HepG2 (cell line): ENCODE measurements around the gene GRAMD1B. TPM values are rescaled to one million over a fixed set of nuclear protein-coding genes. Genes with fewer than 3 reads are reported as not detected.

Source experiments
- ATAC-seq: fragments of 200-7000 bp; cut with Tn5 transposase; 3 replicates; pipeline ENCODE4 v1.9.1; 2020; ENCODE audit warnings: mild to moderate bottlenecking, moderate library complexity
- BruUV-seq: library from RNA; stranded (reverse); fragments of 400-500 nt; replicated peaks from 2 replicates; lab custom pipeline; 2021; lab: Mats Ljungman, UMichigan
- CTCF ChIA-PET: fragments of 300-600 bp; formaldehyde crosslinking; extraction: SDS; loops from one replicate; lab custom pipeline; 2021; ENCODE audit warnings: low total read pairs, inconsistent platforms, low intra/inter-chr PET ratio; lab: Yijun Ruan, JAX
- POLR2A ChIA-PET: fragments of 350-600 bp; sonication (Branson Sonifier 250); formaldehyde crosslinking; loops from one replicate; lab custom pipeline; 2020; ENCODE audit warnings: antibody characterized with exemption, inconsistent platforms; lab: Yijun Ruan, JAX
- DNase-seq: peaks from one replicate; pipeline ENCODE4 v3.0.0-alpha.2; 2015; ENCODE audit warnings: low spot score
- FAIRE-seq: peaks from 3 replicates; lab custom pipeline; 2011; peaks lifted over from hg19 to GRCh38; lab: Jason Lieb, UNC
- H2AFZ ChIP-seq: one replicate; pipeline ENCODE4 v1.6.1; 2011; ENCODE audit warnings: low read length, inconsistent platforms
- H3K27ac ChIP-seq: fragments of 300-600 bp; 3 replicates; pipeline ENCODE4 v1.8.0; 2011; ENCODE audit warnings: mixed run types, mild to moderate bottlenecking, mixed read lengths, low read length, inconsistent platforms; ENCODE audit not compliant: insufficient read depth; ENCODE audit errors: extremely low read length
- H3K27me3 ChIP-seq, 2 experiments: fragments of 200-600 bp in 1 of 2; 2 replicates in 1 of 2; 3 replicates in 1 of 2; pipeline versions ENCODE4 v1.6.0 to v1.8.0; 2011; ENCODE audit warnings: low read length in 2 of 2, mild to moderate bottlenecking in 2 of 2, moderate library complexity in 2 of 2, inconsistent platforms in 1 of 2; ENCODE audit not compliant: insufficient read depth in 2 of 2, control insufficient read depth in 1 of 2
- H3K36me3 ChIP-seq, 2 experiments: fragments of 200-600 bp in 1 of 2; replicated peaks in 1 of 2; 2 replicates in 1 of 2; 3 replicates in 1 of 2; pipeline versions ENCODE4 v1.5.1 to v1.8.0; 2011; ENCODE audit warnings: low read length in 2 of 2, inconsistent platforms in 1 of 2; ENCODE audit not compliant: insufficient read depth in 2 of 2, control insufficient read depth in 1 of 2
- H3K4me1 ChIP-seq: 2 replicates; pipeline ENCODE4 v1.5.1; 2012; ENCODE audit warnings: low read length, inconsistent platforms; ENCODE audit not compliant: insufficient read depth
- H3K4me2 ChIP-seq: 2 replicates; pipeline ENCODE4 v1.6.0; 2011; ENCODE audit warnings: low read depth, low read length, inconsistent platforms
- H3K4me3 ChIP-seq, 3 experiments: fragments of 200-600 bp in 1 of 3; sonication (generic), shearing (Covaris generic) in 1 of 3; replicated peaks in 1 of 3; 2 replicates each; pipeline ENCODE4 v1.5.1; 2011 to 2016; ENCODE audit warnings: low read length in 3 of 3, inconsistent platforms in 2 of 3, low read depth in 2 of 3, mild to moderate bottlenecking in 2 of 3, control low read depth in 1 of 3, mixed read lengths in 1 of 3; ENCODE audit not compliant: insufficient read depth in 1 of 3
- H3K79me2 ChIP-seq: one replicate; pipeline ENCODE4 v1.6.1; 2011; ENCODE audit warnings: low read length, inconsistent platforms; ENCODE audit not compliant: insufficient read depth
- H3K9ac ChIP-seq: 2 replicates; pipeline ENCODE4 v1.6.0; 2011; ENCODE audit warnings: mild to moderate bottlenecking, low read depth, low read length, inconsistent platforms; ENCODE audit not compliant: insufficient read depth
- H3K9me3 ChIP-seq: 2 replicates; pipeline ENCODE4 v1.5.1; 2012; ENCODE audit warnings: mild to moderate bottlenecking, low read length
- H4K20me1 ChIP-seq: 2 replicates; pipeline ENCODE4 v1.6.0; 2011; ENCODE audit warnings: inconsistent platforms, mild to moderate bottlenecking, low read length, moderate library complexity; ENCODE audit not compliant: insufficient read depth
- BRCA1 ChIP-seq: sonication (generic); formaldehyde crosslinking; IDR thresholded peaks from 2 replicates; pipeline ENCODE4 v1.4.0; 2020; ENCODE audit warnings: missing genetic modification reagents
- CBFB ChIP-seq: sonication (generic); formaldehyde crosslinking; IDR thresholded peaks from 2 replicates; pipeline ENCODE4 v1.4.0; 2020; ENCODE audit warnings: missing genetic modification reagents
- HMGXB4 ChIP-seq, 2 experiments: sonication (generic) in 1 of 2; formaldehyde crosslinking in 1 of 2; IDR thresholded peaks; 2 replicates each; pipeline versions ENCODE4 v1.4.0 to v1.6.1; 2018 to 2020; ENCODE audit warnings: missing genetic modification reagents in 2 of 2, borderline replicate concordance in 1 of 2, low read depth in 1 of 2, mild to moderate bottlenecking in 1 of 2, missing biosample characterization in 1 of 2
- HOXA9 ChIP-seq: sonication (generic); formaldehyde crosslinking; IDR thresholded peaks from 2 replicates; pipeline ENCODE4 v1.8.1; 2022; ENCODE audit warnings: missing genetic modification reagents, mild to moderate bottlenecking, moderate library complexity, borderline replicate concordance
- KLF16 ChIP-seq, 2 experiments: sonication (generic) in 1 of 2; formaldehyde crosslinking in 1 of 2; IDR thresholded peaks; 2 replicates each; pipeline versions ENCODE4 v1.6.1 to v1.8.0; 2016 to 2023; ENCODE audit warnings: missing genetic modification reagents in 2 of 2, missing compliant biosample characterization in 1 of 2
- KLF9 ChIP-seq: IDR thresholded peaks from 2 replicates; pipeline ENCODE4 v1.6.1; 2016; ENCODE audit warnings: low read depth
- REXO4 ChIP-seq: sonication (generic); formaldehyde crosslinking; IDR thresholded peaks from 2 replicates; pipeline ENCODE4 v1.8.0; 2022; ENCODE audit warnings: missing genetic modification reagents, mild to moderate bottlenecking, borderline replicate concordance
- XRCC5 ChIP-seq: fragments of 200-400 bp; formaldehyde crosslinking; optimal IDR thresholded peaks from 2 replicates; pipeline ENCODE3; 2017; ENCODE audit warnings: mild to moderate bottlenecking, low read length
- ZNF253 ChIP-seq: sonication (generic); formaldehyde crosslinking; IDR thresholded peaks from 2 replicates; pipeline ENCODE4 v1.8.0; 2022; ENCODE audit warnings: mild to moderate bottlenecking, missing genetic modification reagents, borderline replicate concordance
- ZNF275 ChIP-seq: sonication (generic); formaldehyde crosslinking; IDR thresholded peaks from 2 replicates; pipeline ENCODE4 v1.8.0; 2022; ENCODE audit warnings: missing genetic modification reagents, mild to moderate bottlenecking, inconsistent platforms, borderline replicate concordance
- ZNF30 ChIP-seq: sonication (generic); formaldehyde crosslinking; IDR thresholded peaks from 2 replicates; pipeline ENCODE4 v1.5.0; 2020; ENCODE audit warnings: mild to moderate bottlenecking, missing genetic modification reagents
- ZNF605 ChIP-seq: sonication (generic); formaldehyde crosslinking; IDR thresholded peaks from 2 replicates; pipeline ENCODE4 v1.8.0; 2022; ENCODE audit warnings: mild to moderate bottlenecking, missing genetic modification reagents
- ZNF839 ChIP-seq: sonication (generic); formaldehyde crosslinking; IDR thresholded peaks from 2 replicates; pipeline ENCODE4 v1.4.0; 2020; ENCODE audit warnings: missing genetic modification reagents, mild to moderate bottlenecking, borderline replicate concordance
- WGBS: methylation state at CpG from one replicate; pipeline ENCODE4 v1.1.6; 2017; ENCODE audit warnings: low lambda C conversion rate; 5-methylcytosine and 5-hydroxymethylcytosine counted together
- in situ Hi-C: cut with HindIII; loops from 2 replicates; pipeline ENCODE4 v1.10.0; 2017; ENCODE audit warnings: low pct_unique_long_range_greater_than_20kb; ENCODE audit not compliant: extremely low pct_ligation_motif_present
- intact Hi-C: fragments of 100-400 bp; cut with micrococcal nuclease; formaldehyde crosslinking; loops from one replicate; pipeline ENCODE4 v1.10.0; 2022; ENCODE audit not compliant: unreplicated experiment
- polyA plus RNA-seq, 8 experiments: library from polyadenylated mRNA; depleted of rRNA in 3 of 8; stranded (reverse) in 7 of 8; unstranded in 1 of 8; fragments of >200 nt; fragmentation: Illumina TruSeq in 4 of 8; extraction: Trizol in 4 of 8; gene quantifications; 2 replicates each; pipeline versions ENCODE4 v1.2.1 to v1.2.3, GENCODE V29; 2011 to 2016; ENCODE audit warnings: low read depth in 4 of 8, missing spikeins in 1 of 8, mixed read lengths in 1 of 8; ENCODE audit not compliant: insufficient read depth in 1 of 8
- total RNA-seq, 5 experiments: library from RNA; depleted of rRNA; stranded (reverse); fragments of >200 nt; fragmentation: Illumina TruSeq; extraction: Trizol; gene quantifications; 2 replicates each; pipeline ENCODE4 v1.2.3, GENCODE V29; 2016; ENCODE audit warnings: low read depth in 1 of 5
- TF ChIP-seq, protein P1 (sequence below), 2 experiments: IDR thresholded peaks; 2 replicates each; pipeline ENCODE4 v1.6.1; 2011 to 2012; ENCODE audit warnings: low read length in 2 of 2, borderline replicate concordance in 1 of 2, low read depth in 1 of 2, mild to moderate bottlenecking in 1 of 2, moderate library complexity in 1 of 2
- TF ChIP-seq, protein P2 (sequence below): sonication (generic); formaldehyde crosslinking; IDR thresholded peaks from 2 replicates; pipeline ENCODE4 v1.8.1; 2022; ENCODE audit warnings: low read depth, mild to moderate bottlenecking, missing genetic modification reagents

Gene GRAMD1B
- total and polyA plus RNA-seq, 2 of the 13 experiments (the other 11 are each of a cell fraction or from before 2014, with no cell fraction given), result 0.12 TPM; not detected in 1

GRCh38 chr11:123585206-123585605, 155.1 kb downstream of the GRAMD1B start:
- DNase-seq, result no peak
- H2AFZ ChIP-seq, result no peak overlapping the region
- H3K27me3 ChIP-seq, result peaks cover 0 to 3% of the 10 kb centered on the region in 2 experiments; a peak in 2 of 5 replicates
- no peak overlapping the region for H3K4me3 ChIP-seq
- H3K4me1 ChIP-seq, result peaks cover 21% of the 10 kb centered on the region
- H3K36me3 ChIP-seq, result no peaks in the 10 kb centered on the region
- no peaks in the 10 kb centered on the region for H4K20me1 ChIP-seq
- H3K27ac ChIP-seq, result no peak overlapping the region
- FAIRE-seq, result no peak
- in situ Hi-C loops, result loop anchor here (5.0 kb wide), 1 partner anchor 122 kb away; no protein-coding TSS in a partner anchor
- H3K4me2 ChIP-seq, result no peak overlapping the region
- intact Hi-C loops, result loop anchor here (10.0 kb wide), 1 partner anchor 60 kb away; no protein-coding TSS in a partner anchor
- H3K79me2 ChIP-seq, result no peaks in the 10 kb centered on the region
- ChIA-PET CTCF (no interaction called here), POLR2A (no interaction called here)
- no peaks in the 10 kb centered on the region for H3K9me3 ChIP-seq
- H3K9ac ChIP-seq, result no peak overlapping the region
- WGBS, result 81% methylated on average over 4 of the region's 5 CpGs
- no TSS peak for BruUV-seq
- no peak for ATAC-seq
- TF ChIP-seq, protein P1, sequence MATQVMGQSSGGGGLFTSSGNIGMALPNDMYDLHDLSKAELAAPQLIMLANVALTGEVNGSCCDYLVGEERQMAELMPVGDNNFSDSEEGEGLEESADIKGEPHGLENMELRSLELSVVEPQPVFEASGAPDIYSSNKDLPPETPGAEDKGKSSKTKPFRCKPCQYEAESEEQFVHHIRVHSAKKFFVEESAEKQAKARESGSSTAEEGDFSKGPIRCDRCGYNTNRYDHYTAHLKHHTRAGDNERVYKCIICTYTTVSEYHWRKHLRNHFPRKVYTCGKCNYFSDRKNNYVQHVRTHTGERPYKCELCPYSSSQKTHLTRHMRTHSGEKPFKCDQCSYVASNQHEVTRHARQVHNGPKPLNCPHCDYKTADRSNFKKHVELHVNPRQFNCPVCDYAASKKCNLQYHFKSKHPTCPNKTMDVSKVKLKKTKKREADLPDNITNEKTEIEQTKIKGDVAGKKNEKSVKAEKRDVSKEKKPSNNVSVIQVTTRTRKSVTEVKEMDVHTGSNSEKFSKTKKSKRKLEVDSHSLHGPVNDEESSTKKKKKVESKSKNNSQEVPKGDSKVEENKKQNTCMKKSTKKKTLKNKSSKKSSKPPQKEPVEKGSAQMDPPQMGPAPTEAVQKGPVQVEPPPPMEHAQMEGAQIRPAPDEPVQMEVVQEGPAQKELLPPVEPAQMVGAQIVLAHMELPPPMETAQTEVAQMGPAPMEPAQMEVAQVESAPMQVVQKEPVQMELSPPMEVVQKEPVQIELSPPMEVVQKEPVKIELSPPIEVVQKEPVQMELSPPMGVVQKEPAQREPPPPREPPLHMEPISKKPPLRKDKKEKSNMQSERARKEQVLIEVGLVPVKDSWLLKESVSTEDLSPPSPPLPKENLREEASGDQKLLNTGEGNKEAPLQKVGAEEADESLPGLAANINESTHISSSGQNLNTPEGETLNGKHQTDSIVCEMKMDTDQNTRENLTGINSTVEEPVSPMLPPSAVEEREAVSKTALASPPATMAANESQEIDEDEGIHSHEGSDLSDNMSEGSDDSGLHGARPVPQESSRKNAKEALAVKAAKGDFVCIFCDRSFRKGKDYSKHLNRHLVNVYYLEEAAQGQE (IDR thresholded peaks at IDR 0.05; ENCODE audit: borderline replicate concordance in 1 of 2, low read depth in 1 of 2, low read length in 2 of 2), result no peak
- no peak for TF ChIP-seq XRCC5
- no peak for TF ChIP-seq ZNF605
- no peak for TF ChIP-seq KLF16 (CRISPR knock-in tag; IDR thresholded peaks at IDR 0.05)
- TF ChIP-seq ZNF253 (CRISPR knock-in tag), result no peak
- TF ChIP-seq ZNF839 (CRISPR knock-in tag), result no peak
- no peak for TF ChIP-seq CBFB
- no peak for TF ChIP-seq ZNF30
- no peak for TF ChIP-seq BRCA1
- TF ChIP-seq, protein P2, sequence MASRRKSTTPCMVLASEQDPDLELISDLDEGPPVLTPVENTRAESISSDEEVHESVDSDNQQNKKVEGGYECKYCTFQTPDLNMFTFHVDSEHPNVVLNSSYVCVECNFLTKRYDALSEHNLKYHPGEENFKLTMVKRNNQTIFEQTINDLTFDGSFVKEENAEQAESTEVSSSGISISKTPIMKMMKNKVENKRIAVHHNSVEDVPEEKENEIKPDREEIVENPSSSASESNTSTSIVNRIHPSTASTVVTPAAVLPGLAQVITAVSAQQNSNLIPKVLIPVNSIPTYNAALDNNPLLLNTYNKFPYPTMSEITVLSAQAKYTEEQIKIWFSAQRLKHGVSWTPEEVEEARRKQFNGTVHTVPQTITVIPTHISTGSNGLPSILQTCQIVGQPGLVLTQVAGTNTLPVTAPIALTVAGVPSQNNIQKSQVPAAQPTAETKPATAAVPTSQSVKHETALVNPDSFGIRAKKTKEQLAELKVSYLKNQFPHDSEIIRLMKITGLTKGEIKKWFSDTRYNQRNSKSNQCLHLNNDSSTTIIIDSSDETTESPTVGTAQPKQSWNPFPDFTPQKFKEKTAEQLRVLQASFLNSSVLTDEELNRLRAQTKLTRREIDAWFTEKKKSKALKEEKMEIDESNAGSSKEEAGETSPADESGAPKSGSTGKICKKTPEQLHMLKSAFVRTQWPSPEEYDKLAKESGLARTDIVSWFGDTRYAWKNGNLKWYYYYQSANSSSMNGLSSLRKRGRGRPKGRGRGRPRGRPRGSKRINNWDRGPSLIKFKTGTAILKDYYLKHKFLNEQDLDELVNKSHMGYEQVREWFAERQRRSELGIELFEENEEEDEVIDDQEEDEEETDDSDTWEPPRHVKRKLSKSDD (CRISPR knock-in tag), result no peak
- TF ChIP-seq REXO4 (CRISPR knock-in tag), result no peak
- no peak for TF ChIP-seq KLF9 (CRISPR knock-in tag)
- TF ChIP-seq ZNF275 (CRISPR knock-in tag), result no peak
- no peak for TF ChIP-seq HMGXB4 (CRISPR knock-in tag; IDR thresholded peaks at IDR 0.05; ENCODE audit: borderline replicate concordance in 1 of 2, low read depth in 1 of 2)
- TF ChIP-seq HOXA9, result no peak
